Stimulated activated CD4-positive, alpha-beta T cell treated with anti-CD3 and anti-CD28 coated beads, TNF-alpha, amount 100 ng/mL, for 4 hours (primary cell): ENCODE data around the gene JUNB.

ENCODE experiments used
- DNase-seq, 3 experiments: peaks; one replicate each; pipeline ENCODE4 v3.0.0-alpha.2; 2020; ENCODE audit warnings: low read depth in 3 of 3

The JUNB gene

DNA sequence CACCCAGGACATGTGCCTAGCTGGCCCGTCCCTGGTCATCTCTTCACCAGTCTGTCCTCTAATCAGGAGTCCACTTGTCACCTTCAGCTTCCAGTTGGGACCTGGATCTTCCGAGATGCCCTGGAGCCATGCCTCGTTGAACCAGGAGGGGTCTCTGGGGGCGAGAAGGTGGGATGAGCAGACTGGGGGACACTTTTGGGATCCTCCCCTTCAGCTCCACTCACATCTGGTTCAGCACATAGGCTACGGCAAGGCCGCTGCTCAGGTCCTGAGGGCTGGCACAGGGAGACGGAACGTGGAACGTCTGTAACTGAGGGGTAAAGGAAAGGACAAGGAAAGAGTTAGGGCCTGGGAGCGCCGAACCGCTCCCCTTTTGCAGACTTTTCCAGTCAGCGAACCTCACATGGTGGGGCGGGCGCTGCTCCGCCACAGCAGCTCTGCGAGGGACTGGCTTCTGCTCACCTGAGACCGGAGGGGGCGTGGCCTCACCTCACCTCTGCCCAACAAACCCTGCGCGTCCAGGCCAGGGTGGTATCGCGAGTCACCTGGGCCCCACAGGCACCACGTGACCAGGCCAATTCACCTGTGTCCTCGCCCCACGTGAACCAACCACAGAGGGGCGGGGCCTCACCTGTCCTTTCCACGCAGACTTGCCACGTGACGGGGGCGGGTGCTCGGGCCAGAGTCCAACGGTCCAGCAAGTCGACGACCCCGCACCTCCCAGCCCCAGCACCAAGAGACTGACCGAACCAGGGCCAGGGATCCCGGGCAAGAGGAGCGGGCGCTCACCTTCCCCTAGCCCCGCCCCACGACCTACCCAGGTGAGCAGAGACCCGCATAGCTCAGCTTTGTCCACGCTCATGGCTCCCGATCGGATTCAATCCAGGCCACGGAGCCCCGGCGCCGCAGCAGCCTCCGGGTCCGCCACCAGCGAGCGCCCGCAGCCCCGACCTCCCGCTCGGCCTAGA, 16.4 kb upstream of the JUNB start, which contains the start of gene HOOK2:
TSS of gene HOOK2 (minus strand) at position 965 of the 968 bp plus-strand sequence. CDS start at position 862, 103 bp downstream.
- DNase-seq: no peak

- peak; percentile 67 to 69 (median 67) for DNase-seq
Measured at GRCh38 chr19:12777217-12778016, 13.9 kb upstream of the JUNB start.

DNA sequence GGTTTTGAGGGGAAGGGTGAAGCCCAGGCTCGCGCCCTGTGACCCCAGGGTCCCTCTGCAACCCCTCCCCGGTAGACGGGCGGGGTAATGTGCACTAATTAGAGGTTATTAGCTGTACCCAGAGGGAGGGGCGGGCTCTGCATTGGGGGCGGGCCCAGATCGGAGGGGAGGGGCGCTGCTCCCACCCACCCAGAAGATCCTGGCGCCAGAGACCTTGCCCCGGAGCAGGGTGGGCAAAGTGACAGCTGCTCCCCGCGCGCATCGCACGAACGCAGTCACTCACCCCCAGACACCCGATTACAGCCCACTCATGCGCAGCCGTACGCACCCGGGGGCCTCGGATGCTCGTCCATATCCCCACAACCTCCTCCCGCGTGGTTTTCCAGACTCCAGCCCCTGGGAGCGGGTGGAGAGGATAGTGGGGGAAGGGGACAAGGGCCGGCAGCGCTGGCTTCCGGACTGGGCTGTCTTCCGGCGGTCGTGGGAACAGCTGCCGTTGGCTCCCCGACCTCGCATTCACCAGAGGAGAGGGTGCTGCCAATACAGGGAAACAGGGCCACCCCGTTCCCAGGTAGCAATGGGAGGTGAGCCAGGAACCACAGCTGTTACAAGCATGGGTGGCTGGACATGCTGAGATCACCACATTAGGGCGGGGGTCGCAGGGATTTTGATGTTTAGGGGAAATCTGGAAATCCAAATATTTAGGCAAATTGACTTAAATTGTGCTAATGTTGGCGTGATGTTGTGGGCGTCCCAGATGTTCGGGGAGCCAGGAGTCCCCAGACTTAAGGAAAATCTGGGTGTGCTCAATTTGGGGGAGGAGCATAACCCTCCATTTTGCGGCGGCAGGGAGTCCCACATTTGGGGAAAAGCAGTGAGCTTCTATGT, 13.0 kb upstream of the JUNB start:
- no peak for DNase-seq

DNA sequence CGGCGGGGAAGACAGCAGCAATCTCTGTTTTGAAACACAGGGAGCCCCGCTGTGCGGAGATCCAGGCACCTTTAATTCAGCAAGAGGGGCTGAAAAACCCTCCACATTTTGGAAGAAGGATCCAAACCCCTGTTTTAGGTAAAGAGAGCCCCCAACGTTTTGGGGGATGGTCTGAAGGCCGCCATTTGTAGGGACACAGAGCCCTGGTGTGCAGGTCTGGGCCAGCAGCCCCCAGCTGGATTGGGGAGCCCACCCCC, 12.5 kb upstream of the JUNB start:
- no peak for DNase-seq

- no peak for DNase-seq
Measured at GRCh38 chr19:12779162-12779993, 11.9 kb upstream of the JUNB start.

DNA sequence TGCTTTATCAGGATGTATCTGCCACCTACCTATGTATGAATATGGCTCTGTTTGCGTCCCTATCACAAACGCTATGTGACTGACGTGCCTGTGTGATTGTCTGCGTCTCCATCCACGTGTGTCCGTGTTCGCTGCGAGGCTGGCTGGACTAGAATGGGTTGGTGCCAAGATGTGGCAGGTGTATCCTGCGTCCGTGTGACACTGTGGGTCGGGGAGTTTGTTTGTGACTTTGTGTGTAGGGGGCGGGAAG, 9.2 kb upstream of the JUNB start:
- DNase-seq: no peak

- DNase-seq: peak; percentile 80 to 89 (median 86)
Measured at GRCh38 chr19:12782424-12783290, 8.6 kb upstream of the JUNB start.

- DNase-seq: no peak
Measured at GRCh38 chr19:12783291-12783848, 7.9 kb upstream of the JUNB start.

GRCh38 chr19:12783849-12784393, 7.4 kb upstream of the JUNB start:
- DNase-seq: no peak

GRCh38 chr19:12784394-12784870, 6.9 kb upstream of the JUNB start:
- no peak for DNase-seq

- DNase-seq: no peak
Measured at GRCh38 chr19:12784871-12785430, 6.3 kb upstream of the JUNB start.

- DNase-seq: no peak
Measured at GRCh38 chr19:12785431-12786031, 5.8 kb upstream of the JUNB start.

DNA sequence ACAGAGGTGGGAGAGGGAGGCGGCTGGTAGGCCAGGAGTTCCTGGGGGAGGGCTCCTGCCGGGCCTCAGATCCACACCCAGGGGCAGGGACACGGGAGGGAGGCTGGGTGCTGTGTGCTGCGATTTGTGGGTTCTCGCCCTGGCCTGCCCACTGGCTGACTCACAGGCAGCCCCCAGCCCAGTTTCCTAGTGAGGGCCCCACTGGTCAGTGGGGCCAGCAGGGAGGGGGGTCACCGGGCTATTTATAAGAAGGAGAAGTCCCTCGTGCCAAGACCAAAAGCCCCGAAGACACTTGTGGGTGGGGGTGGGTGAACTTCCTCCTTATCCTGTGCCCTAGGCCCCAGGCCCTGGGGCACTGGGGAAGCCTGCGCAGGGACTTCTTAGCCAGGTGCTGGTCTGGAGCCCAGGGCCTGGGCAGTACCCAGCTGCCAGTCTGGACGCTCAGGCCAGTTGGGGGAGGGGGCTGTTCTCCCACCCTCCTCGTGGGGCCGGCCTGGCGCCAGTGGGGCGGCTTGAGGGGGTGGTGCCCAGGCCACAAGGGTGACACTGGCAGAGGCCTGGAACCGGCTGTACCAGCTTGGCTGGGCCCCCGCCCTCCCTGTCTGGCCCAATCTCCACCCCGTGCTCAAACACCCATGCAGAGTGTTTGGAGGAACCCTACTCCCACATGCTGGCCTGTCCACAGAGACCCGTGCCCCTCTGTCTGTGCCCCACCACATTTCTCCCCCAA, 5.0 kb upstream of the JUNB start:
- DNase-seq: no peak

DNA sequence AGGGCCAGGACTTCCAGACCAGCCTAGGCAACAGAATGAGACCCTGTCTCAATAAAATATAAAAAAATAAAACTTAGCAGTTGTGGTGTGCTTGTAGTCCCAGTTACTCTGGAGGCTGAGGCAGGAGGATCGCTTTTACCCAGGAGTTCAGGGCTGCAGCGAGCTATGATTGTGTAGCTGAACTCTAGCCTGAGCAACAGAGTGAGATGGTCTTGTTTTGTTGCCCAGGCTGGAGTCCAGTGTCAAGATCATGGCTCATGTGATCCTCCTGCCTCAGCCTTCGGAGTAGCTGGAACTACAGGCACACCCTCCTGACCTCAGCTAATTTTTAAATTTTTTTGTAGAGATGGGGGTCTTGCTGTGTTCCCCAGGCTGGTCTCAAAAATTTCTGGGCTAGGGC, 4.3 kb upstream of the JUNB start:
- DNase-seq: no peak

DNA sequence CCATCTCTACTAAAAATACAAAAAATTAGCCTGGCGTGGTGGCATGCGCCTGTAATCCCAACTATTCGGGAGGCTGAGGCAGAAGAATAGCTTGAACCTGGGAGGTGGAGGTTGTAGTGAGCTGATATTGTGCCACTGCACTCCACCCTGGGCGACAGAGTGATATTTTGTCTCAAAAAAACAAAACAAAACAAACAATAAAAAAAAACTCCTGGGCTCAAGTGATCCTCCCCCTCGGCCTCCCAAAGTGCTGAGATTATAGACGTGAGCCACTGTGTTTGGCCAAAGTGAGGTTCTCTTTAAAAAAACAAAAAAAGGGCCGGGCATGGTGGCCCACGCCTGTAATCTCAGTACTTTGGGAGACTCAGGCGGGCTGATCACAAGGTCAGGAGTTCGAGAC, 3.8 kb upstream of the JUNB start:
- no peak for DNase-seq

DNA sequence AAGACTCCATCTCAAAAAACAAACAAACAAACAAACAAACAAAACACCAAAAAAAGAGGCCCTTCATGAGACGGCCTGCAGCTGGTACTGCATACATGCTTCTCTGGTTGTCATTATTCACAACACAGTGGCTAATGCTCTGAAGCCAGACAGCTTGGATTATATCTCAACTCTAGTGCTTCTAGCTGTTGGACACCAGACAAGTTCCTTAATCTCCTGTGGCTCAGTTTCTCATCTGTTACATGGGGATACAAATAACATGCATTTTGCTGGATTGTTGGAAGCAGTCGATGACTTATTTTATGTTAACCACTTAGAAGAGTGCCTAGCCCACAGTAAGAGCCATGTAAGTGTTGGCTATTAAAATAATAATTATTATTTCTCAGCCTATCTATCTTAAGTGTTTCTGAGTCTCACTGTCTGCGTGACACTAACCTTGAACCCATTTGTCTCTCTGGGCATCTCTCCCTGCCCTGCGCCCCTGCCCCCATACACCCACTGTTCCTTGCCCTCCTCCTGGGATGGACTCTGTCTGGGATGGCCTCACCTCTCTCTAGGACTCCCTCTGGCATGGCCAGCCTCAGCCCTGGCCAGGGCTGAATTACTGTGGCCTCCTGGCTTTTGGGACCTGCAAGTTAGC, 3.1 kb upstream of the JUNB start:
- DNase-seq: no peak

- DNase-seq: no peak
Measured at GRCh38 chr19:12788682-12789097, 2.6 kb upstream of the JUNB start.
